ENCODE results near the gene NRXN3. TPM values are rescaled to one million over a fixed set of nuclear protein-coding genes. Genes with fewer than 3 reads are reported as not detected.

The NRXN3 gene
- total and polyA plus RNA-seq, 2 experiments from 2014 or later, result 5.7 to 7.1 TPM

DNA sequence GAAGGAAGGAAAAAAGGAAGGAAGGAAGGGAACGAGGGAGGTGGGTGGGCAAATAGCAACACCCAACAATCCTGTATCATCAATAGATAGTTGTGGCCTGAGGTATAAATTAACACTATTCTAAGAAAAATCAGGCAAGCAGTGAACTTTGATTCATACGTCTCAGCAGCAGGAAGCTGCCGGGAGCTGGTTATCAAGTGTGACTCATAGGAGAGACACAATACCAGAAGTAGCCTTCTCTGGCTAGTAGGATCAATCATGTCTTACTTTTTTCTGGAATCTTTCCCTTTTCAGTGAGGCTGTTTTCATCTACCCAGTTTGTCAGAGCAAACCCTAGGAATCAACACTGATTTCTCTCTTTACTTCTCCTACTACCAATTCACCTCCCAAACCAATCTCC, 780.5 kb downstream of the NRXN3 start:
- 28% methylated on average over 3 of the region's 3 CpGs for WGBS (ENCODE audit: low lambda C conversion rate, missing lambda C conversion rate)
- no peaks in the 10 kb centered on the region for H3K36me3 ChIP-seq (replicated peaks; ENCODE audit: insufficient read depth, low read depth)
- DNase-seq (ENCODE audit: low spot score), result peak; percentile 32

DNA sequence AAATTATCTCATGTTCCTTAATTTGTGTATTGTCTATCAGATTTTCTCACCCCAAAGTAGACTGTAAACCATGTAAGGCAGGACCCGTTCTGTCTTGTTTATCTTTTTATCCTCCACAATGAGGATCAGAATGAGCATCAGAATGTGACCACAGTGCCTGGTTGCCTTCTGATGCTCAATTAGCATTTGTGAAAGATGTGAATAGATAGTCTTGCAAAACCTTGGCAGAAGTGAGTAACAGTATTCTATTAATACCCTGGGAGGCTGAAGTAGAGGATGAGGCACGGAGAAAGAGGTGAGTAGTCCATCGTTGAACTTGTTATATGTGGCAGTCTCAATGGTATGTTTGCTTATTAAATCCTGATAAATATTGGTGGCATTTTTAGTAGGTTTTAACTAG, 781.4 kb downstream of the NRXN3 start:
- no peaks in the 10 kb centered on the region for H3K27me3 ChIP-seq
- WGBS (ENCODE audit: low lambda C conversion rate, missing lambda C conversion rate), result 63% methylated on average over 3 of the region's 3 CpGs
- no peak overlapping the region for H2AFZ ChIP-seq
- no peaks in the 10 kb centered on the region for H3K9me3 ChIP-seq (ENCODE audit: low read depth)
- no peaks in the 10 kb centered on the region for H4K20me1 ChIP-seq (ENCODE audit: insufficient read depth, poor library complexity, severe bottlenecking)
- DNase-seq (ENCODE audit: low spot score), result no peak
- no peak overlapping the region for H3K27ac ChIP-seq
- H3K36me3 ChIP-seq (replicated peaks; ENCODE audit: insufficient read depth, low read depth), result no peaks in the 10 kb centered on the region
- H3K4me3 ChIP-seq, result no peak overlapping the region
- no peak overlapping the region for H3K4me2 ChIP-seq
- H3K79me2 ChIP-seq, result no peaks in the 10 kb centered on the region
- TF ChIP-seq EZH2 (IDR thresholded peaks at IDR 0.05; ENCODE audit: borderline replicate concordance) (no peak), EZH2phosphoT487 (IDR thresholded peaks at IDR 0.05; ENCODE audit: low read depth, severe bottlenecking, unreplicated experiment) (no peak), CTCF (IDR thresholded peaks at IDR 0.05; ENCODE audit: poor library complexity) (no peak)
- H3K9me2 ChIP-seq (replicated peaks; ENCODE audit: insufficient read depth), result no peaks in the 10 kb centered on the region
- H3K4me1 ChIP-seq (ENCODE audit: insufficient read depth), result peaks cover 4% of the 10 kb centered on the region

More for the DNA sequence above, 780.5 kb downstream of the NRXN3 start:
- no peak overlapping the region for H3K4me3 ChIP-seq
- no peaks in the 10 kb centered on the region for H4K20me1 ChIP-seq (ENCODE audit: insufficient read depth, poor library complexity, severe bottlenecking)
- H2AFZ ChIP-seq, result peak overlapping the region; percentile 21
- H3K9me3 ChIP-seq (ENCODE audit: low read depth), result no peaks in the 10 kb centered on the region
- no peaks in the 10 kb centered on the region for H3K79me2 ChIP-seq
- no peaks in the 10 kb centered on the region for H3K27me3 ChIP-seq
- no peaks in the 10 kb centered on the region for H3K9me2 ChIP-seq (replicated peaks; ENCODE audit: insufficient read depth)
- TF ChIP-seq EZH2phosphoT487 (IDR thresholded peaks at IDR 0.05; ENCODE audit: low read depth, severe bottlenecking, unreplicated experiment) (no peak), CTCF (IDR thresholded peaks at IDR 0.05; ENCODE audit: poor library complexity) (no peak), EZH2 (IDR thresholded peaks at IDR 0.05; ENCODE audit: borderline replicate concordance) (no peak)
- peak overlapping the region; percentile 74 for H3K27ac ChIP-seq
- peak overlapping the region; percentile 34 for H3K4me2 ChIP-seq
- peaks cover 4% of the 10 kb centered on the region for H3K4me1 ChIP-seq (ENCODE audit: insufficient read depth)

GRCh38 chr14:78959674-78960264, 789.6 kb downstream of the NRXN3 start:
- no peak overlapping the region for H2AFZ ChIP-seq

More at GRCh38 chr14:78959674-78960264, 789.6 kb downstream of the NRXN3 start:
- Histone ChIP-seq H3K27me3 (no peaks in the 10 kb centered on the region), H3K79me2 (no peaks in the 10 kb centered on the region), H3K27ac (no peak overlapping the region), H3K36me3 (replicated peaks; ENCODE audit: insufficient read depth, low read depth) (no peaks in the 10 kb centered on the region), H3K4me1 (ENCODE audit: insufficient read depth) (no peaks in the 10 kb centered on the region), H3K4me2 (peak overlapping the region; percentile 2), H3K9me3 (ENCODE audit: low read depth) (no peaks in the 10 kb centered on the region), H3K9me2 (replicated peaks; ENCODE audit: insufficient read depth) (no peaks in the 10 kb centered on the region), H3K4me3 (no peak overlapping the region), H4K20me1 (ENCODE audit: insufficient read depth, poor library complexity, severe bottlenecking) (no peaks in the 10 kb centered on the region)
- DNase-seq (ENCODE audit: low spot score), result peak; percentile 87
- 29% methylated on average over 9 of the region's 9 CpGs for WGBS (ENCODE audit: low lambda C conversion rate, missing lambda C conversion rate)
- no peak for TF ChIP-seq EZH2phosphoT487 (IDR thresholded peaks at IDR 0.05; ENCODE audit: low read depth, severe bottlenecking, unreplicated experiment)
- TF ChIP-seq CTCF (IDR thresholded peaks at IDR 0.05; ENCODE audit: poor library complexity), result peak; percentile 86
- TF ChIP-seq EZH2 (IDR thresholded peaks at IDR 0.05; ENCODE audit: borderline replicate concordance), result no peak
